ENCODE data around the gene TMEM117.

TMEM117 gene

DNA sequence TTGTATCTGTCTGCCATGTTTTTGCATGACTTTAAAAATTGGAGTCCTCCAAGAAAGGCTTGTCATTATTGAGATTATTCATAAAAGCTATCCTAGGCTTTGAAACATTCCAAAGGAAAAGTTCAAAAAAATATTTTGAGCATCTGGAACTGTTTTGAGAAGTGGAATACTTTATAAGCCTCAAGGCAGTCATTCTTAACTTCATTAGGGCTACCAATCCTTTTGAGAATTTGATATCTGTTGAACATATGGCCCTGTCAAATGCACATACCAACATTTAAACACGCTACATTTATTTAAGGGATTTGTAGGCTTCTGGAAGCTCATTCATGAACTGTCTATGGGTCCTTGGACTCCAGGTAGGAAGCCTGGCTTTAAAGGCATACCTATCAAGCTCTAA, 77.0 kb downstream of the TMEM117 start:
- Histone ChIP-seq H2AFZ (ENCODE audit: low read length) (no peak overlapping the region), H3K4ac (ENCODE audit: low read length) (no peak overlapping the region), H3K4me2 (ENCODE audit: insufficient read depth, low read length, poor library complexity, severe bottlenecking) (no peak overlapping the region), H4K91ac (ENCODE audit: low read depth, low read length, poor library complexity) (no peak overlapping the region), H3K27ac (replicated peaks; ENCODE audit: low read length) (no peak overlapping the region), H3K23ac (ENCODE audit: low read depth, low read length, poor library complexity) (no peak overlapping the region), H3K79me1 (ENCODE audit: low read depth, low read length) (no peaks in the 10 kb centered on the region), H3K9ac (ENCODE audit: low read depth, low read length, poor library complexity) (no peak overlapping the region), H3K27me3 (ENCODE audit: control insufficient read depth in 3 of 3, insufficient read depth in 3 of 3, low read depth in 1 of 3, low read length in 3 of 3) (no peaks in the 10 kb centered on the region), H4K8ac (ENCODE audit: low read depth, low read length) (no peak overlapping the region), H2BK12ac (ENCODE audit: low read length) (no peak overlapping the region), H2BK5ac (ENCODE audit: low read length) (no peak overlapping the region), H3K4me1 (ENCODE audit: control insufficient read depth in 2 of 2, insufficient read depth in 1 of 2, low read depth in 1 of 2, low read length in 2 of 2) (no peaks in the 10 kb centered on the region), H2BK120ac (ENCODE audit: low read depth, low read length) (no peak overlapping the region), H3K4me3 (ENCODE audit: low read length in 2 of 2) (no peak overlapping the region), H3K9me3 (replicated peaks in 1 of 2; ENCODE audit: control insufficient read depth in 2 of 2, insufficient read depth in 1 of 2, low read depth in 1 of 2, low read length in 2 of 2) (no peaks in the 10 kb centered on the region), H2AK5ac (ENCODE audit: low read depth, low read length) (no peak overlapping the region), H3K36me3 (replicated peaks in 1 of 2; ENCODE audit: control insufficient read depth in 2 of 2, insufficient read depth in 2 of 2, low read length in 2 of 2) (no peaks in the 10 kb centered on the region), H3K14ac (ENCODE audit: low read length) (no peak overlapping the region), H3K18ac (ENCODE audit: low read length) (no peak overlapping the region), H2BK15ac (ENCODE audit: low read length) (no peak overlapping the region)
- no peak for DNase-seq (ENCODE audit: low spot score)
- no CpG with 5 or more reads among the region's 1 CpG for WGBS, 2 donors (ENCODE audit: extremely low coverage in 2 of 2, insufficient read length in 2 of 2, insufficient replicate concordance in 1 of 2)

- no peak overlapping the region for H2AFZ ChIP-seq (ENCODE audit: low read length)
- no peak overlapping the region for H3K23ac ChIP-seq (ENCODE audit: low read depth, low read length, poor library complexity)
- no peak overlapping the region for H2BK120ac ChIP-seq (ENCODE audit: low read depth, low read length)
- no peaks in the 10 kb centered on the region for H3K27me3 ChIP-seq (ENCODE audit: control insufficient read depth in 3 of 3, insufficient read depth in 3 of 3, low read depth in 1 of 3, low read length in 3 of 3)
- H3K36me3 ChIP-seq (replicated peaks in 1 of 2; ENCODE audit: control insufficient read depth in 2 of 2, insufficient read depth in 2 of 2, low read length in 2 of 2), result no peaks in the 10 kb centered on the region
- no peak overlapping the region for H3K14ac ChIP-seq (ENCODE audit: low read length)
- no peak overlapping the region for H3K4me2 ChIP-seq (ENCODE audit: insufficient read depth, low read length, poor library complexity, severe bottlenecking)
- no peaks in the 10 kb centered on the region for H3K4me1 ChIP-seq (ENCODE audit: control insufficient read depth in 2 of 2, insufficient read depth in 1 of 2, low read depth in 1 of 2, low read length in 2 of 2)
- no peak overlapping the region for H3K9ac ChIP-seq (ENCODE audit: low read depth, low read length, poor library complexity)
- H3K18ac ChIP-seq (ENCODE audit: low read length), result no peak overlapping the region
- H2AK5ac ChIP-seq (ENCODE audit: low read depth, low read length), result no peak overlapping the region
- H4K91ac ChIP-seq (ENCODE audit: low read depth, low read length, poor library complexity), result no peak overlapping the region
- H4K8ac ChIP-seq (ENCODE audit: low read depth, low read length), result no peak overlapping the region
- H3K4me3 ChIP-seq (ENCODE audit: low read length in 2 of 2), result no peak overlapping the region
- H3K9me3 ChIP-seq (replicated peaks in 1 of 2; ENCODE audit: control insufficient read depth in 2 of 2, insufficient read depth in 1 of 2, low read depth in 1 of 2, low read length in 2 of 2), result no peaks in the 10 kb centered on the region
- no peak for DNase-seq (ENCODE audit: low spot score)
- no peak overlapping the region for H2BK12ac ChIP-seq (ENCODE audit: low read length)
- no peak overlapping the region for H2BK5ac ChIP-seq (ENCODE audit: low read length)
- H3K4ac ChIP-seq (ENCODE audit: low read length), result no peak overlapping the region
- no peak overlapping the region for H3K27ac ChIP-seq (replicated peaks; ENCODE audit: low read length)
- WGBS, 2 donors (ENCODE audit: extremely low coverage in 2 of 2, insufficient read length in 2 of 2, insufficient replicate concordance in 1 of 2), result no CpG with 5 or more reads among the region's 4 CpGs
- H2BK15ac ChIP-seq (ENCODE audit: low read length), result no peak overlapping the region
- no peaks in the 10 kb centered on the region for H3K79me1 ChIP-seq (ENCODE audit: low read depth, low read length)
These were observed 78.5 kb downstream of the TMEM117 start for GRCh38 chr12:43914391-43914790.

GRCh38 chr12:43914923-43915468, 79.1 kb downstream of the TMEM117 start:
- no peak overlapping the region for H3K4ac ChIP-seq (ENCODE audit: low read length)
- no peak overlapping the region for H3K23ac ChIP-seq (ENCODE audit: low read depth, low read length, poor library complexity)
- DNase-seq (ENCODE audit: low spot score), result no peak
- no peak overlapping the region for H2BK15ac ChIP-seq (ENCODE audit: low read length)
- H3K14ac ChIP-seq (ENCODE audit: low read length), result no peak overlapping the region
- H3K27ac ChIP-seq (replicated peaks; ENCODE audit: low read length), result no peak overlapping the region
- H3K27me3 ChIP-seq (ENCODE audit: control insufficient read depth in 3 of 3, insufficient read depth in 3 of 3, low read depth in 1 of 3, low read length in 3 of 3), result no peaks in the 10 kb centered on the region
- H3K4me3 ChIP-seq (ENCODE audit: low read length in 2 of 2), result no peak overlapping the region
- H3K18ac ChIP-seq (ENCODE audit: low read length), result no peak overlapping the region
- no peak overlapping the region for H2AK5ac ChIP-seq (ENCODE audit: low read depth, low read length)
- no peak overlapping the region for H2BK120ac ChIP-seq (ENCODE audit: low read depth, low read length)
- H3K4me1 ChIP-seq (ENCODE audit: control insufficient read depth in 2 of 2, insufficient read depth in 1 of 2, low read depth in 1 of 2, low read length in 2 of 2), result no peaks in the 10 kb centered on the region
- H3K9ac ChIP-seq (ENCODE audit: low read depth, low read length, poor library complexity), result no peak overlapping the region
- no peak overlapping the region for H2BK12ac ChIP-seq (ENCODE audit: low read length)
- H4K91ac ChIP-seq (ENCODE audit: low read depth, low read length, poor library complexity), result no peak overlapping the region
- no peak overlapping the region for H2AFZ ChIP-seq (ENCODE audit: low read length)
- no peaks in the 10 kb centered on the region for H3K36me3 ChIP-seq (replicated peaks in 1 of 2; ENCODE audit: control insufficient read depth in 2 of 2, insufficient read depth in 2 of 2, low read length in 2 of 2)
- no peaks in the 10 kb centered on the region for H3K79me1 ChIP-seq (ENCODE audit: low read depth, low read length)
- no CpG with 5 or more reads among the region's 3 CpGs for WGBS, 2 donors (ENCODE audit: extremely low coverage in 2 of 2, insufficient read length in 2 of 2, insufficient replicate concordance in 1 of 2)
- no peak overlapping the region for H3K4me2 ChIP-seq (ENCODE audit: insufficient read depth, low read length, poor library complexity, severe bottlenecking)
- no peaks in the 10 kb centered on the region for H3K9me3 ChIP-seq (replicated peaks in 1 of 2; ENCODE audit: control insufficient read depth in 2 of 2, insufficient read depth in 1 of 2, low read depth in 1 of 2, low read length in 2 of 2)
- no peak overlapping the region for H4K8ac ChIP-seq (ENCODE audit: low read depth, low read length)
- H2BK5ac ChIP-seq (ENCODE audit: low read length), result no peak overlapping the region

DNA sequence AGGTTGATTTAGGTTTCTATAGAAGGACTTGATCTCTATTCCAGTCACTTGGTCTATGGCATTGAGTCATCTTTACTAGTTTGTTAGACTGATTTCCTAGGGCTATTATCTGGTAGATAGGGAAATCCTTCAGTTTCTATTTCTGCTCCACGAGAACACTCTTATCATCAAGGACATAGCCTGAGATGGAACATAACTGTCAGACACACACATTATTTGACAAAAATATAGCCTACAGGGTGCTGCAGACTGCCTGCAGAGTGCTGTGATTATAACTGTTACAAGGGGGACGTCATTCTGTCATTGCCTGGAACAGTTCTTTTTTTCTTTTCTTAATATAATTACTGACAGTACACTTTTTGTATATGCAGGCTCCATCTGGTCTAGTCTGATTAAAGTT, 82.0 kb downstream of the TMEM117 start:
- no CpG with 5 or more reads among the region's 2 CpGs for WGBS, 2 donors (ENCODE audit: extremely low coverage in 2 of 2, insufficient read length in 2 of 2, insufficient replicate concordance in 1 of 2)

More for the DNA sequence above, 82.0 kb downstream of the TMEM117 start:
- Histone ChIP-seq H3K27me3 (ENCODE audit: control insufficient read depth in 3 of 3, insufficient read depth in 3 of 3, low read depth in 1 of 3, low read length in 3 of 3) (no peaks in the 10 kb centered on the region), H2BK15ac (ENCODE audit: low read length) (no peak overlapping the region), H3K23ac (ENCODE audit: low read depth, low read length, poor library complexity) (no peak overlapping the region), H4K91ac (ENCODE audit: low read depth, low read length, poor library complexity) (no peak overlapping the region), H2BK5ac (ENCODE audit: low read length) (no peak overlapping the region), H3K36me3 (replicated peaks in 1 of 2; ENCODE audit: control insufficient read depth in 2 of 2, insufficient read depth in 2 of 2, low read length in 2 of 2) (no peaks in the 10 kb centered on the region), H3K4ac (ENCODE audit: low read length) (no peak overlapping the region), H3K79me1 (ENCODE audit: low read depth, low read length) (no peaks in the 10 kb centered on the region), H3K18ac (ENCODE audit: low read length) (no peak overlapping the region), H4K8ac (ENCODE audit: low read depth, low read length) (no peak overlapping the region), H2AFZ (ENCODE audit: low read length) (no peak overlapping the region), H3K9ac (ENCODE audit: low read depth, low read length, poor library complexity) (no peak overlapping the region), H3K9me3 (replicated peaks in 1 of 2; ENCODE audit: control insufficient read depth in 2 of 2, insufficient read depth in 1 of 2, low read depth in 1 of 2, low read length in 2 of 2) (no peaks in the 10 kb centered on the region), H3K4me3 (ENCODE audit: low read length in 2 of 2) (no peak overlapping the region), H2AK5ac (ENCODE audit: low read depth, low read length) (no peak overlapping the region), H3K4me2 (ENCODE audit: insufficient read depth, low read length, poor library complexity, severe bottlenecking) (no peak overlapping the region), H3K27ac (replicated peaks; ENCODE audit: low read length) (no peak overlapping the region), H3K4me1 (ENCODE audit: control insufficient read depth in 2 of 2, insufficient read depth in 1 of 2, low read depth in 1 of 2, low read length in 2 of 2) (no peaks in the 10 kb centered on the region), H2BK120ac (ENCODE audit: low read depth, low read length) (no peak overlapping the region), H3K14ac (ENCODE audit: low read length) (no peak overlapping the region), H2BK12ac (ENCODE audit: low read length) (no peak overlapping the region)
- DNase-seq (ENCODE audit: low spot score), result no peak
